ENCODE measurements around the gene NT5DC2.

NT5DC2 gene

GRCh38 chr3:52516509-52517195 is 17.0 kb downstream of the NT5DC2 start:
- FAIRE-seq (no peak), DNase-seq (ENCODE audit: insufficient read length) (no peak)
- TF ChIP-seq POLR2AphosphoS5 (IDR thresholded peaks at IDR 0.05; ENCODE audit: low read depth, low read length) (no peak), TAF1 (IDR thresholded peaks at IDR 0.05; ENCODE audit: borderline replicate concordance, low read depth, low read length) (no peak)

GRCh38 chr3:52515192-52515591 is 18.5 kb downstream of the NT5DC2 start:
- TF ChIP-seq POLR2AphosphoS5 (IDR thresholded peaks at IDR 0.05; ENCODE audit: low read depth, low read length) (no peak), TAF1 (IDR thresholded peaks at IDR 0.05; ENCODE audit: borderline replicate concordance, low read depth, low read length) (no peak), POLR2A (IDR thresholded peaks at IDR 0.05; ENCODE audit: low read depth, low read length) (no peak)
- FAIRE-seq (no peak), DNase-seq (ENCODE audit: insufficient read length) (no peak)

- TF ChIP-seq POLR2AphosphoS5 (IDR thresholded peaks at IDR 0.05; ENCODE audit: low read depth, low read length) (no peak), TAF1 (IDR thresholded peaks at IDR 0.05; ENCODE audit: borderline replicate concordance, low read depth, low read length) (no peak), POLR2A (IDR thresholded peaks at IDR 0.05; ENCODE audit: low read depth, low read length) (no peak)
- FAIRE-seq (no peak), DNase-seq (ENCODE audit: insufficient read length) (no peak)
These were observed 19.1 kb downstream of the NT5DC2 start for GRCh38 chr3:52514576-52514975.

GRCh38 chr3:52513281-52513680 is 20.4 kb downstream of the NT5DC2 start:
- TF ChIP-seq POLR2A (IDR thresholded peaks at IDR 0.05; ENCODE audit: low read depth, low read length) = no peak
- DNase-seq (ENCODE audit: insufficient read length) (no peak), FAIRE-seq (no peak)

- FAIRE-seq (no peak), DNase-seq (ENCODE audit: insufficient read length) (no peak)
- TF ChIP-seq POLR2A (IDR thresholded peaks at IDR 0.05; ENCODE audit: low read depth, low read length) = no peak
- TF ChIP-seq POLR2AphosphoS5 (IDR thresholded peaks at IDR 0.05; ENCODE audit: low read depth, low read length) = no peak
- TF ChIP-seq TAF1 (IDR thresholded peaks at IDR 0.05; ENCODE audit: borderline replicate concordance, low read depth, low read length) = no peak
These were observed 20.9 kb downstream of the NT5DC2 start for GRCh38 chr3:52512727-52513126.

- FAIRE-seq = no peak
These were observed 21.6 kb downstream of the NT5DC2 start for GRCh38 chr3:52512105-52512504.

GRCh38 chr3:52511509-52511908 is 22.1 kb downstream of the NT5DC2 start:
- TF ChIP-seq TAF1 (IDR thresholded peaks at IDR 0.05; ENCODE audit: borderline replicate concordance, low read depth, low read length) (no peak), POLR2AphosphoS5 (IDR thresholded peaks at IDR 0.05; ENCODE audit: low read depth, low read length) (no peak), POLR2A (IDR thresholded peaks at IDR 0.05; ENCODE audit: low read depth, low read length) (no peak)
- DNase-seq (ENCODE audit: insufficient read length) (no peak), FAIRE-seq (no peak)

More at GRCh38 chr3:52512105-52512504, 21.6 kb downstream of the NT5DC2 start:
- no peak for DNase-seq (ENCODE audit: insufficient read length)
- TF ChIP-seq POLR2A (IDR thresholded peaks at IDR 0.05; ENCODE audit: low read depth, low read length) (no peak), TAF1 (IDR thresholded peaks at IDR 0.05; ENCODE audit: borderline replicate concordance, low read depth, low read length) (no peak), POLR2AphosphoS5 (IDR thresholded peaks at IDR 0.05; ENCODE audit: low read depth, low read length) (no peak)

GRCh38 chr3:52509753-52510328 is 23.8 kb downstream of the NT5DC2 start:
- DNase-seq (ENCODE audit: insufficient read length) (no peak), FAIRE-seq (no peak)
- no peak for TF ChIP-seq POLR2AphosphoS5 (IDR thresholded peaks at IDR 0.05; ENCODE audit: low read depth, low read length)
- no peak for TF ChIP-seq TAF1 (IDR thresholded peaks at IDR 0.05; ENCODE audit: borderline replicate concordance, low read depth, low read length)
- TF ChIP-seq POLR2A (IDR thresholded peaks at IDR 0.05; ENCODE audit: low read depth, low read length) = no peak

- TF ChIP-seq TAF1 (IDR thresholded peaks at IDR 0.05; ENCODE audit: borderline replicate concordance, low read depth, low read length) (no peak), POLR2AphosphoS5 (IDR thresholded peaks at IDR 0.05; ENCODE audit: low read depth, low read length) (no peak), POLR2A (IDR thresholded peaks at IDR 0.05; ENCODE audit: low read depth, low read length) (no peak)
- DNase-seq (ENCODE audit: insufficient read length) = no peak
- no peak for FAIRE-seq
These were observed 26.3 kb downstream of the NT5DC2 start for GRCh38 chr3:52507359-52507758.

- no peak for FAIRE-seq
- no peak for TF ChIP-seq POLR2AphosphoS5 (IDR thresholded peaks at IDR 0.05; ENCODE audit: low read depth, low read length)
- TF ChIP-seq POLR2A (IDR thresholded peaks at IDR 0.05; ENCODE audit: low read depth, low read length) = no peak
- no peak for TF ChIP-seq TAF1 (IDR thresholded peaks at IDR 0.05; ENCODE audit: borderline replicate concordance, low read depth, low read length)
- DNase-seq (ENCODE audit: insufficient read length) = no peak
These were observed 27.2 kb downstream of the NT5DC2 start for GRCh38 chr3:52506266-52506966.

GRCh38 chr3:52504977-52505376 is 28.7 kb downstream of the NT5DC2 start:
- TF ChIP-seq POLR2AphosphoS5 (IDR thresholded peaks at IDR 0.05; ENCODE audit: low read depth, low read length) (no peak), POLR2A (IDR thresholded peaks at IDR 0.05; ENCODE audit: low read depth, low read length) (no peak), TAF1 (IDR thresholded peaks at IDR 0.05; ENCODE audit: borderline replicate concordance, low read depth, low read length) (no peak)
- no peak for FAIRE-seq

More at GRCh38 chr3:52504977-52505376, 28.7 kb downstream of the NT5DC2 start:
- DNase-seq (ENCODE audit: insufficient read length) = no peak
